Middle frontal gyrus (tissue), 1 donor: Measurements from ENCODE around the gene DISC1.
"Not testable (repeated sequence)": the region's sequence is repeated elsewhere in the genome, so short reads cannot be mapped to it uniquely, and the experiment has no call there.

ENCODE experiments used
- DNase-seq: peaks from one replicate; pipeline ENCODE4 v3.0.0-alpha.2; 2015; ENCODE audit warnings: low spot score; ENCODE audit errors: extremely low spot score

DISC1 gene

GRCh38 chr1:231767471-231767870, 140.9 kb downstream of the DISC1 start:
- no peak for DNase-seq

GRCh38 chr1:231768416-231768815, 141.8 kb downstream of the DISC1 start:
- no peak for DNase-seq

GRCh38 chr1:231770506-231771175, 144.1 kb downstream of the DISC1 start:
- no peak for DNase-seq

GRCh38 chr1:231774719-231775335, 148.2 kb downstream of the DISC1 start:
- no peak for DNase-seq

- no peak for DNase-seq
Observed at GRCh38 chr1:231776010-231776756, 149.6 kb downstream of the DISC1 start.

DNA sequence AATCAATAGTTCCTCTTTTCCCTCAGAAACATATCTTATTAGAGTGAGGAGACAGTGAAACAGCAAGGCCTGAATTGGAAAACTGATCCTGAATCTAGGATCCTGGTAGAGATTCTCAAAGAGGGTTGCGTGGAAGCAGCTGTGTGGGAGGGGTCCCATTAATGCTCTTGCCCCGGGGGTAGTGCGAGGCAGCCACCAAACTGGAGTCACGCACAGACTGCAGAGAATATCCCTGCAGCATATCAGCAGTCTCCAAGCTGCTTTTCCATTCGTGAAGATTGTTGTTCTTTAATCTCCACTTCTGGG, 150.1 kb downstream of the DISC1 start:
- DNase-seq: no peak

DNA sequence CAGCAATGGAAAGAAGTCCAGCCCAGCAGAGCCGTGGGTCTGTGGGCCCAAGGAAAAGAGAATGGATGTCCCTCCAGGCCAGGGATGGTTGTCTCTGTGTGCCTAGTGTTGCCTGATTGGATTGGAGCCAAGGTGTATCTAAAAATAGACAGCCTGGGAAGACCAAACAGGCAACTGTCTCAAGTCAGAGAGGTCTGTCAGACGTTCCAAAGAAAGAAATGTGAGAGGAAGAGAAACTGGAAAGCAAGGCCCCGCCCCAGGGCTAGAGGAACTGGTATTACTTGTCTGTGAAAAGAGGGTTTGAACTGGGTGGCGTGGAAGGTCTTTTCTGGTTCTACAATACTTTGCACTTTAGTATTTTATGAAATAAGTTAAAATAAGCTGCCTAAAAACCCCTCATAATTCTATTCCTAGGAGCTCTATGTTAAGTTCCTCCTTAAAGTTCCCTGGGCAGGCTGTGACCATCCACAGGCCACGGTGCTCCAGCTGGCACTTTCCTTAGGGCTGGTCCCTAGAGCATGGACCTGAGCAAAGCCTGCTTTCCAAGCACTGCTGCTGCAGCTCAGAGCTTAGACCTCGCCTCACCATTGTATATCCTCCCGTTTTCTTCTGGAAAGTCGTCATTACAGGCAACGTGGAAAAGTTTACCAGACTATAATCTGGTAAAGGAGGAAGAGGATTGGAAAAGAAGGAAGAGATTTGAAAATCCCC, 151.6 kb downstream of the DISC1 start:
- DNase-seq: no peak

DNA sequence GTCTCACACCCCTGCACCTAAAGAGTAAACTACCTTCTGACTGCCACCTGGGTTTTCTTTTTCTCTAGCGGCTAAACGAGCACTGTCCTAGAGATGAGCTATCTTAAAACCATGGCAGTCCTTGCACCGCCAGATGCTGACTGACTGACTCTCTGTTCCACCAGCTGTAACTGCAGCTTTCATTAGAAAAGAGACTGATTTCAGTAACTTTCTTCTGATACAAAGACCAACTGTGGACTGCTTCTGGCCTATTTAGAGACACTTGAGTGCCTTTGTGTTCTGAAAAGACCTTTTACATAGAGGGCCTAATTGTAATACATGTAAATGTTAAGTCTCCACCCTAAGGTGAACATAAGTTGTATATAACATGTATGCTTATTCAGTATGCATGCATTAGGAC, 152.5 kb downstream of the DISC1 start:
- DNase-seq: no peak

GRCh38 chr1:231781892-231782291, 155.3 kb downstream of the DISC1 start:
- DNase-seq: no peak

DNA sequence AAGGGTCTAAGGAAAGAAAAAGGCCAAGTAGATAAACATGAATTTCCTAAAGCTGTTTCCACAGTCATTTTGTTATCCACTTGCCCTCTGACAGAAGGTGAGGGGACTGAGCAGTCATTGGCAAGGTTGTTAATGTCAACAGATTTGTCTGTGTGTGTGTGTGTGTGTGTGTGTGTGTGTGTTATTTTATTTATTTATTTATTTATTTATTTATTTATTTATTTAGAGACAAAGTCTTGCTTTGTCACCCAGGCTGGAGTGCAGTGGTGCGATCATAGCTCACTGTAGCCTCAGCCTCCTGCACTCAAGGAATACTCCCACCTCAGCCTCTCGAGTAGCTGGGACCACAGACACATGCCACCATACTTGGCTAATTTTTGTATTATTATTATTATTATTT, 158.5 kb downstream of the DISC1 start:
- not testable (repeated sequence) for DNase-seq

GRCh38 chr1:231786126-231786525, 159.5 kb downstream of the DISC1 start:
- DNase-seq: no peak

GRCh38 chr1:231792634-231793033, 166.0 kb downstream of the DISC1 start:
- DNase-seq: no peak

- no peak for DNase-seq
Observed at GRCh38 chr1:231793893-231794292, 167.3 kb downstream of the DISC1 start.

GRCh38 chr1:231796141-231796540, 169.6 kb downstream of the DISC1 start:
- DNase-seq: no peak

DNA sequence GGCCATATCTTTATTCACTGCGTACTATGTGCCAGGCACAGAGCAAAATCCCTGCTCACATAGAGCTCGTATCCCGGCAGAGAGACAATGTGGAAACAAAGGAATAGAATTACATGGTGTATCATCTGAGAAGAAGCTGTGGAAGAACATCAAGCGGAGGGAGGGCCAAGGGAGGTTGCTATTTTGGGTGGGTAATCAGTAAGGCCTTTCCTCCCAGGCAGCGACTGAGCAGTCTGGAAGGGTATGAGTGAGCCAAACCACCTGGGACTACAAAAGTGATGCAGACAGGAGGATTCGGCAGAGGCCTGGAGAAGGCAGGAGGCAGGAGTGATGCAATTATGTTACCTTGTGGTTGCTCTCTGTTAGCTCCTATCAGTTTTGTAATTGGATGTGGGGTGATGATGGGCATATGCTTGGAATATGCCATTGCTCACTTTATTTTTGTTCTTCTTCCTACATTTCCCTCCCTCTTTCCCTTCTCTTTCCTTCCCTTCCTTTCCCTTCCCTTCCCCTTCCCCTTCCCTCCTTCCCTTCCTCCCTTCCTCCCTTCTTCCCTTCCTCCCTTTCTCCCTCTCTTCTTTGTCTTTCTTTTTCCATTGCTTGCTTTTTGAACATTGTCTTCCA, 172.9 kb downstream of the DISC1 start:
- no peak for DNase-seq

DNA sequence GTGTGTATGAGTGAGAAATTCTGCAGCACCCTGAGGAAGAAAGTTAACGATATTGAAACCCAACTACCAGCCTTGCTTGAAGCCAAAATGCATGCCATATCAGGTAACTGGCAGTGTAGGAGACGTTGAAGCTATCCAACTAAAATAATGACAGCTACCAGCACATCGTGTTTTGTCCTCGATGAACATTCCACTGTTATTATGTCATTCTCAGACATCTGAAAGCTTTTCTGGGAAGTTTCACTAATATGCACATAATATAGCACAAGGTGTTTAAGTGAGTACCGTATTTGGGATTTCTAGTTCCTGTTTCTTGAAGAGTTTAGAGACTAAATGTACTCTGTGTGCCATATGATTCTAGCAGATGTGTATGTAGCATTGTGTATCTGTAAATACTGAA, 173.5 kb downstream of the DISC1 start:
- no peak for DNase-seq

DNA sequence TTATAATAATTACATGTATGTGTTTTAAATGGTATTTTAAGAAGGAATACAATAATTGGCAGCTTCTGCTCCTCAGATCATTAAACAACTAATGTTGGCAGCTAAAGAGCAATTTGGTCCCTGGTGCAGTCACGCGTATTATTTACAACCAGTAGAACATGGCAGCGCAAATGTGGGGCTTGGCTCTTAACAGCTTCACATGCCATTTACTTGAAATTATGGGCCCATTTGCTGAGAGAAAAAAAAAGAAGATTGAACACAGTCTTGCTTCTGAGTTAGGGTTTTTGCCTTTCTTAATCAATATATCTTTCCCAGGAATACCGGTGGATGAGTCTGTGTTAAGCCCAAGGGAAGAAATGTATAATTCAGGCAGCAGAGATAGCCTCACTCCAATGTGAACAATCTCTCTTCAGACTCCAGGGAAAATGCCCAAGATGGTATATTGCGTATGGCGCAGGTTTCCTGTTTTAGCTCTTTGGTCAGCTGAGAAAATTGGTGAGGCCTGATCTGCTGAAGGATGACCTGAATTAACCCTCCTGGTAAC, 174.5 kb downstream of the DISC1 start:
- no peak for DNase-seq

DNA sequence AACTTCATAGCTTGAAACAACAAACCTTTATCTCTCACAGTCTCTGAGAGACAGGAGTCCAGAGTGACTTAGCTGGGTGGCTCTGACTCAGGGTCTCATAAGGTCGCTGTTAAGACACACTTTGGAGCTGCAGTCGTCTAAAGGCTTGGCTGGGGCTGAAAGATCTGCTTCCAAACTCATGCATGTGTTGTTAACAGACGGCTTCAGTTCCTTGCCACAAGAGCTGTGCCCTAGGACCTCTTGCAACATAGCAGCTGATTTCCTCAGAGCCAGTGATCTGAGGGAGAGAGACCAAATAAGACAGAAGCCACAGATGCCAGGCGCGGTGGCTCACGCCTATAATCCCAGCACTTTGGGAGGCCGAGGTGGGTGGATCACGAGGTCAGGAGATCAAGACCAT, 176.8 kb downstream of the DISC1 start:
- no peak for DNase-seq

GRCh38 chr1:231806623-231807495, 180.3 kb downstream of the DISC1 start:
- no peak for DNase-seq

GRCh38 chr1:231807541-231807940, 181.0 kb downstream of the DISC1 start:
- no peak for DNase-seq
